B cell (primary cell): ENCODE data around the gene WDR83. TPM values are rescaled to one million over a fixed set of nuclear protein-coding genes. Genes with fewer than 3 reads are reported as not detected.
"Not testable (repeated sequence)": the region's sequence is repeated elsewhere in the genome, so short reads cannot be mapped to it uniquely, and the experiment has no call there.

Experiments
- ATAC-seq: fragments of 200-7000 bp; cut with Tn5 transposase; one replicate; pipeline ENCODE4 v1.10.0; 2021; ENCODE audit warnings: low read depth, mild to moderate bottlenecking, moderate number of reproducible peaks, moderate library complexity
- CTCF ChIA-PET: fragments of 350-600 bp; sonication (Branson Sonifier 250); formaldehyde crosslinking; loops from one replicate; lab custom pipeline; 2021; ENCODE audit warnings: antibody characterized with exemption, inconsistent platforms; lab: Charles Lee
- POLR2A ChIA-PET: fragments of 350-600 bp; sonication (Branson Sonifier 250); formaldehyde crosslinking; loops from one replicate; lab custom pipeline; 2021; ENCODE audit warnings: antibody characterized with exemption; lab: Charles Lee
- DNase-seq: peaks from one replicate; pipeline ENCODE4 v3.0.0; 2013
- H2AFZ ChIP-seq: 2 replicates; pipeline ENCODE4 v1.6.1; 2012; ENCODE audit warnings: mild to moderate bottlenecking, low read depth, low read length; ENCODE audit not compliant: insufficient read depth, poor library complexity, severe bottlenecking
- H3K27ac ChIP-seq, 2 donors: 1 replicate in 1 of 2; 2 replicates in 1 of 2; pipeline ENCODE4 v1.5.1; 2012 to 2013; ENCODE audit warnings: low read length in 2 of 2, mild to moderate bottlenecking in 2 of 2, moderate library complexity in 1 of 2
- H3K27me3 ChIP-seq, 4 experiments: fragments of 200-600 bp in 1 of 4; sonication (generic) in 1 of 4; replicated peaks in 1 of 4; 1 replicate in 2 of 4; 2 replicates in 2 of 4; pipeline versions ENCODE4 v1.6.1 to v1.7.0; 2013 to 2016; ENCODE audit warnings: low read length in 3 of 4, mild to moderate bottlenecking in 2 of 4, mixed read lengths in 1 of 4, moderate library complexity in 1 of 4; ENCODE audit not compliant: insufficient read depth in 4 of 4, control insufficient read depth in 3 of 4; ENCODE audit errors: control extremely low read depth in 1 of 4
- H3K36me3 ChIP-seq, 2 experiments: replicated peaks in 1 of 2; 1 replicate in 1 of 2; 2 replicates in 1 of 2; pipeline versions ENCODE4 v1.6.1 to v1.7.1; 2013; ENCODE audit warnings: low read length in 1 of 2; ENCODE audit not compliant: insufficient read depth in 2 of 2, control insufficient read depth in 1 of 2; ENCODE audit errors: control extremely low read depth in 1 of 2, extremely low read depth in 1 of 2
- H3K4me1 ChIP-seq, 2 donors: fragments of 200-600 bp in 1 of 2; sonication (generic) in 1 of 2; 1 replicate in 1 of 2; 2 replicates in 1 of 2; pipeline versions ENCODE4 v1.5.1 to v1.6.1; 2013 to 2017; ENCODE audit warnings: low read length in 2 of 2; ENCODE audit not compliant: control insufficient read depth in 2 of 2, insufficient read depth in 2 of 2
- H3K4me2 ChIP-seq: replicated peaks from 2 replicates; pipeline ENCODE3; 2012; ENCODE audit warnings: mild to moderate bottlenecking, low read depth, low read length; ENCODE audit not compliant: poor library complexity, severe bottlenecking
- H3K4me3 ChIP-seq, 5 experiments: fragments of 200-600 bp in 1 of 5; sonication (generic) in 1 of 5; 1 replicate in 3 of 5; 2 replicates in 2 of 5; pipeline versions ENCODE4 v1.5.1 to v1.7.0; 2011 to 2016; ENCODE audit warnings: low read length in 4 of 5, mild to moderate bottlenecking in 4 of 5, low read depth in 2 of 5, control low read depth in 1 of 5, moderate library complexity in 1 of 5; ENCODE audit not compliant: insufficient read depth in 1 of 5; ENCODE audit errors: control extremely low read depth in 1 of 5, extremely low read depth in 1 of 5
- H3K79me2 ChIP-seq: fragments of 200-600 bp; sonication (generic); one replicate; pipeline ENCODE4 v1.6.0; 2016; ENCODE audit warnings: low read length; ENCODE audit not compliant: control insufficient read depth, insufficient read depth
- H3K9ac ChIP-seq: fragments of 200-600 bp; sonication (generic); 2 replicates; pipeline ENCODE4 v1.6.1; 2017; ENCODE audit warnings: mild to moderate bottlenecking, low read length, moderate library complexity
- H3K9me3 ChIP-seq, 3 donors: one replicate each; pipeline versions ENCODE4 v1.6.1 to v1.7.1; 2013; ENCODE audit warnings: low read length in 2 of 3; ENCODE audit not compliant: control insufficient read depth in 2 of 3, insufficient read depth in 1 of 3; ENCODE audit errors: control extremely low read depth in 1 of 3
- H4K20me1 ChIP-seq: 2 replicates; pipeline ENCODE4 v1.6.0; 2012; ENCODE audit warnings: mild to moderate bottlenecking, low read length; ENCODE audit not compliant: insufficient read depth, control insufficient read depth, poor library complexity, severe bottlenecking
- H3K27ac Mint-ChIP-seq: one replicate; pipeline ENCODE4 v1.8.0; 2021; ENCODE audit warnings: mixed read lengths
- H3K27me3 Mint-ChIP-seq: one replicate; pipeline ENCODE4 v1.8.0; 2021; ENCODE audit warnings: mixed read lengths
- H3K4me1 Mint-ChIP-seq: one replicate; pipeline ENCODE4 v1.8.0; 2021; ENCODE audit warnings: mixed read lengths
- H3K4me3 Mint-ChIP-seq: one replicate; pipeline ENCODE4 v1.8.0; 2021; ENCODE audit warnings: mixed read lengths
- H3K9me3 Mint-ChIP-seq: one replicate; pipeline ENCODE4 v1.8.0; 2022; ENCODE audit warnings: mixed read lengths; ENCODE audit not compliant: insufficient read depth
- EZH2 ChIP-seq: IDR thresholded peaks from 2 replicates; pipeline ENCODE4 v1.6.1; 2012; ENCODE audit warnings: borderline replicate concordance, low read depth, mild to moderate bottlenecking, moderate library complexity, low read length; ENCODE audit not compliant: insufficient read depth, poor library complexity, severe bottlenecking
- WGBS: methylation state at CpG from one replicate; pipeline ENCODE4 v1.1.5; 2013; ENCODE audit warnings: missing lambda C conversion rate; ENCODE audit not compliant: insufficient coverage; 5-methylcytosine and 5-hydroxymethylcytosine counted together
- intact Hi-C: fragments of 100-400 bp; cut with micrococcal nuclease; formaldehyde crosslinking; loops from one replicate; pipeline ENCODE4 v1.10.0; 2022
- polyA plus RNA-seq: library from polyadenylated mRNA; depleted of rRNA; stranded (reverse); fragments of >200 nt; gene quantifications from 2 replicates; pipeline ENCODE4 v1.2.3, GENCODE V29; 2012
- total RNA-seq, 2 donors: library from RNA; stranded (reverse); fragments of 120-200 nt in 1 of 2; gene quantifications; 1 replicate in 1 of 2; 2 replicates in 1 of 2; pipeline versions ENCODE4 v1.2.3 to v1.2.4, GENCODE V29; 2013 to 2022
- TF ChIP-seq, protein P1 (sequence below): fragments of 200-600 bp; IDR thresholded peaks from one replicate; pipeline ENCODE4 v1.8.0; 2022; ENCODE audit warnings: antibody characterized with exemption, mild to moderate bottlenecking

Gene WDR83
- total and polyA plus RNA-seq, 2 donors (not counting 1 experiment from before 2014, with no cell fraction given): 16.3 to 24.6 TPM

DNA sequence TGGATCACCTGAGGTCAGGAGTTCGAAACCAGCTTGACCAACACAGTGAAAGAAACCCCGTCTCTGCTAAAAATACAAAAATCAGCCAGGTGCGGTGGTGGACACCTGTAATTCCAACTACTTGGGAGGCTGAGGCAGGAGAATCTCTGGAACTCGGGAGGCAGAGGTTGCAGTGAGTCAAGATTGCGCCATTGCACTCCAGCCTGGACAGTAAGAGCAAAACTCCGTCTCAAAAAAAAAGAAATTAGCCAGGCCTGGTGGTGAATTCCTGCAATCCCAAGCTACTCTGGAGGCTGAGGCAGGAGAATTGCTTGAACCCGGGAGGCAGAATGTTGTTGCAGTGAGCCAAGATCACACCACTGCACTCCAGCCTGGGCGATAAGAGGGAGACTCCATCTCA is 42.0 kb downstream of the WDR83 start:
- ChIA-PET CTCF (interaction anchor here (0.7 to 1.1 kb wide), 3 partner anchors 9 to 1964 kb away, joined by 3 read pairs; no protein-coding TSS in a partner anchor), POLR2A (no interaction called here)
- no peak for TF ChIP-seq EZH2
- TF ChIP-seq, protein P1, sequence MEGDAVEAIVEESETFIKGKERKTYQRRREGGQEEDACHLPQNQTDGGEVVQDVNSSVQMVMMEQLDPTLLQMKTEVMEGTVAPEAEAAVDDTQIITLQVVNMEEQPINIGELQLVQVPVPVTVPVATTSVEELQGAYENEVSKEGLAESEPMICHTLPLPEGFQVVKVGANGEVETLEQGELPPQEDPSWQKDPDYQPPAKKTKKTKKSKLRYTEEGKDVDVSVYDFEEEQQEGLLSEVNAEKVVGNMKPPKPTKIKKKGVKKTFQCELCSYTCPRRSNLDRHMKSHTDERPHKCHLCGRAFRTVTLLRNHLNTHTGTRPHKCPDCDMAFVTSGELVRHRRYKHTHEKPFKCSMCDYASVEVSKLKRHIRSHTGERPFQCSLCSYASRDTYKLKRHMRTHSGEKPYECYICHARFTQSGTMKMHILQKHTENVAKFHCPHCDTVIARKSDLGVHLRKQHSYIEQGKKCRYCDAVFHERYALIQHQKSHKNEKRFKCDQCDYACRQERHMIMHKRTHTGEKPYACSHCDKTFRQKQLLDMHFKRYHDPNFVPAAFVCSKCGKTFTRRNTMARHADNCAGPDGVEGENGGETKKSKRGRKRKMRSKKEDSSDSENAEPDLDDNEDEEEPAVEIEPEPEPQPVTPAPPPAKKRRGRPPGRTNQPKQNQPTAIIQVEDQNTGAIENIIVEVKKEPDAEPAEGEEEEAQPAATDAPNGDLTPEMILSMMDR: no peak
- H2AFZ ChIP-seq: no peak overlapping the region
- no peak for DNase-seq
- H3K27me3 ChIP-seq: no peaks in the 10 kb centered on the region
- no peak overlapping the region for H3K4me2 ChIP-seq
- H3K36me3 ChIP-seq: peaks cover 2 to 54% of the 10 kb centered on the region in 2 experiments
- H3K27me3 Mint-ChIP-seq: no peaks in the 10 kb centered on the region
- H3K9me3 Mint-ChIP-seq: no peaks in the 10 kb centered on the region
- H3K9me3 ChIP-seq: no peaks in the 10 kb centered on the region
- H4K20me1 ChIP-seq: no peaks in the 10 kb centered on the region
- H3K4me1 Mint-ChIP-seq: no peaks in the 10 kb centered on the region
- no peak overlapping the region for H3K4me3 ChIP-seq
- intact Hi-C loops: no loop called here
- peaks cover 3% of the 10 kb centered on the region for H3K79me2 ChIP-seq
- no peak overlapping the region for H3K4me3 Mint-ChIP-seq
- 100% methylated on average over 7 of the region's 8 CpGs for WGBS
- no peak overlapping the region for H3K27ac ChIP-seq
- H3K4me1 ChIP-seq: no peaks in the 10 kb centered on the region
- ATAC-seq: no peak
- no peak overlapping the region for H3K9ac ChIP-seq
- no peak overlapping the region for H3K27ac Mint-ChIP-seq

GRCh38 chr19:12711187-12711586 is 44.6 kb downstream of the WDR83 start:
- POLR2A ChIA-PET: no interaction called here
- ATAC-seq: no peak
- H3K36me3 ChIP-seq: peaks cover 0 to 46% of the 10 kb centered on the region in 2 experiments

DNA sequence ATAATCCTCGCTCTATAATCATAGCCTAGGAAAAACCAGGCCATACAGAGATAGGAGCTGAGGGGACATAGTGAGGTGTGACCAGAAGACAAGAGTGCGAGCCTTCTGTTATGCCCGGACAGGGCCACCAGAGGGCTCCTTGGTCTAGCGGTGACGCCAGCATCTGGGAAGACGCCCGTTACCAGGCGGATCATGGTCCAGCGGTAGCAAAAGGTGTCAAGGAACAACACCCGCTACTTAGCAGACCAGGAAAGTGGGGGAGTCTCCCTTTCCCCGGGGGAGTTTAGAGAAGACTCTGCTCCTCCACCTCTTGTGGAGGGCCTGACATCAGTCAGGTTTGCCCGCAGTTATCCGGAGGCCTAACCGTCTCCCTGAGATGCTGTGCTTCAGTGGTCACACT is 45.5 kb downstream of the WDR83 start:
- peaks cover 2 to 38% of the 10 kb centered on the region in 2 experiments for H3K36me3 ChIP-seq
- H4K20me1 ChIP-seq, H3K27me3 Mint-ChIP-seq, H3K9ac ChIP-seq, intact Hi-C loops, H3K9me3 Mint-ChIP-seq, H3K4me2 ChIP-seq, H2AFZ ChIP-seq, H3K27me3 ChIP-seq, H3K4me3 Mint-ChIP-seq, H3K4me3 ChIP-seq, H3K9me3 ChIP-seq, H3K27ac ChIP-seq, H3K4me1 Mint-ChIP-seq, ATAC-seq, H3K4me1 ChIP-seq, H3K27ac Mint-ChIP-seq, POLR2A ChIA-PET: not testable (repeated sequence)
- WGBS: 83% methylated on average over 10 of the region's 14 CpGs
- CTCF ChIA-PET: interaction anchor here (0.7 kb wide), 2 partner anchors 18 to 82 kb away, joined by 3 read pairs; no protein-coding TSS in a partner anchor
- peak; percentile 45 for DNase-seq
- H3K79me2 ChIP-seq: peaks cover 13% of the 10 kb centered on the region

More at GRCh38 chr19:12711187-12711586, 44.6 kb downstream of the WDR83 start:
- no peaks in the 10 kb centered on the region for H4K20me1 ChIP-seq
- H3K9me3 ChIP-seq: no peaks in the 10 kb centered on the region
- no peak overlapping the region for H3K27ac Mint-ChIP-seq
- no peak overlapping the region for H3K4me3 ChIP-seq
- H3K4me2 ChIP-seq: no peak overlapping the region
- no peaks in the 10 kb centered on the region for H3K27me3 Mint-ChIP-seq
- TF ChIP-seq EZH2: no peak
- TF ChIP-seq, protein P1: no peak
- H3K79me2 ChIP-seq: peaks cover 13% of the 10 kb centered on the region
- intact Hi-C loops: no loop called here
- H3K4me1 ChIP-seq: no peaks in the 10 kb centered on the region
- no peak overlapping the region for H3K4me3 Mint-ChIP-seq
- H3K9ac ChIP-seq: no peak overlapping the region
- no peak overlapping the region for H2AFZ ChIP-seq
- DNase-seq: no peak
- no peaks in the 10 kb centered on the region for H3K4me1 Mint-ChIP-seq
- H3K27ac ChIP-seq: no peak overlapping the region
- 96% methylated on average over 12 of the region's 17 CpGs for WGBS
- CTCF ChIA-PET: interaction anchor here (0.6 to 0.9 kb wide), 4 partner anchors 17 to 94 kb away, joined by 3 to 4 read pairs (median 4); no protein-coding TSS in a partner anchor
- H3K9me3 Mint-ChIP-seq: no peaks in the 10 kb centered on the region
- H3K27me3 ChIP-seq: no peaks in the 10 kb centered on the region
